GM12865 (cell line): ENCODE measurements around the gene DNAJC10.
"Not testable (repeated sequence)": the region's sequence is repeated elsewhere in the genome, so short reads cannot be mapped to it uniquely, and the experiment has no call there.

ENCODE experiments used
- DNase-seq: peaks from one replicate; pipeline ENCODE4 v3.0.0; 2010; ENCODE audit warnings: low read depth
- H3K4me3 ChIP-seq: 2 replicates; pipeline ENCODE4 v1.5.1; 2011; ENCODE audit warnings: mild to moderate bottlenecking, low read depth, low read length, control low read depth
- TF ChIP-seq, protein P1 (sequence below): IDR thresholded peaks from 2 replicates; pipeline ENCODE4 v1.5.1; 2011; ENCODE audit warnings: low read length, control low read depth, low read depth, inconsistent platforms; ENCODE audit not compliant: insufficient read depth; ENCODE audit errors: missing control alignments

Gene DNAJC10

DNA sequence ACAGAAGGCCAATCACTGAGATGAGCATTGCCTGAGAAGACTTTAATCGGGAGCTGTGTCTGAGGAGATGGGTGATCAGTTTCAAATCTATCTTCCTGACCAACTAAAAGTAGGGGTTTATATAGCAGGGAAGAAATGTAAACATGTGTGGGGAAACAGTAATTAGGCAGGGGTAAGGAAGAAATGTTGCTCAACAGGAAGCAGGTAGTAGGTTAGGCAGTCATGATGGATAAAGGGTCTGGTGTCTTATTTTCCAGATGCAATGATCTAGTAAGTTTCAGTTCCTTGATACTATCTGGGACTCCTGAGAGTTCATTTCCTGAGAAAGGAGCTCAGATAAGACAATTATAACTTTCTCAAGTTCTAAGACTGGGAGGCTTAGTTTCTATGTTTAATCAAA lies 33.8 kb upstream of the DNAJC10 start:
- DNase-seq: no peak
- TF ChIP-seq, protein P1, sequence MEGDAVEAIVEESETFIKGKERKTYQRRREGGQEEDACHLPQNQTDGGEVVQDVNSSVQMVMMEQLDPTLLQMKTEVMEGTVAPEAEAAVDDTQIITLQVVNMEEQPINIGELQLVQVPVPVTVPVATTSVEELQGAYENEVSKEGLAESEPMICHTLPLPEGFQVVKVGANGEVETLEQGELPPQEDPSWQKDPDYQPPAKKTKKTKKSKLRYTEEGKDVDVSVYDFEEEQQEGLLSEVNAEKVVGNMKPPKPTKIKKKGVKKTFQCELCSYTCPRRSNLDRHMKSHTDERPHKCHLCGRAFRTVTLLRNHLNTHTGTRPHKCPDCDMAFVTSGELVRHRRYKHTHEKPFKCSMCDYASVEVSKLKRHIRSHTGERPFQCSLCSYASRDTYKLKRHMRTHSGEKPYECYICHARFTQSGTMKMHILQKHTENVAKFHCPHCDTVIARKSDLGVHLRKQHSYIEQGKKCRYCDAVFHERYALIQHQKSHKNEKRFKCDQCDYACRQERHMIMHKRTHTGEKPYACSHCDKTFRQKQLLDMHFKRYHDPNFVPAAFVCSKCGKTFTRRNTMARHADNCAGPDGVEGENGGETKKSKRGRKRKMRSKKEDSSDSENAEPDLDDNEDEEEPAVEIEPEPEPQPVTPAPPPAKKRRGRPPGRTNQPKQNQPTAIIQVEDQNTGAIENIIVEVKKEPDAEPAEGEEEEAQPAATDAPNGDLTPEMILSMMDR: no peak
- H3K4me3 ChIP-seq: no peak overlapping the region

DNA sequence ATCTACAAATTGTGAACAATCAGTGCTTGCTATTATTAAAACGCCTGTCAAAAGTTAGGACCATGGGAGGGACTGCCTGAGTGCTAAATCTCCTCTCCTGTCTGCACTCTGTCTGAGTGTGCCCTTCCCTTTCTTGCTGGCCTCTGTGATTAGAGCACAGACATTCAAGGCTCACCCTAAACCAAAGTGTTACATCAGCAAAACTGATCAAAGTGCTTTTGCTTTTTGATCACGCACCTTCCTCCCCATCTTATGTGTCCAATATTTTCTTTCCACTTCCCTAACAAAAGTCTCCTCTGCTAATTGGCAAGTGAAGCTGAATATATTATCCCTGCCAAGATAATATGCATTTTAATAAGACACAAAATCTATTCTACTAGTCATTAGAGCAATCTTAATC lies 30.5 kb upstream of the DNAJC10 start:
- TF ChIP-seq, protein P1: no peak
- H3K4me3 ChIP-seq: no peak overlapping the region
- no peak for DNase-seq

DNA sequence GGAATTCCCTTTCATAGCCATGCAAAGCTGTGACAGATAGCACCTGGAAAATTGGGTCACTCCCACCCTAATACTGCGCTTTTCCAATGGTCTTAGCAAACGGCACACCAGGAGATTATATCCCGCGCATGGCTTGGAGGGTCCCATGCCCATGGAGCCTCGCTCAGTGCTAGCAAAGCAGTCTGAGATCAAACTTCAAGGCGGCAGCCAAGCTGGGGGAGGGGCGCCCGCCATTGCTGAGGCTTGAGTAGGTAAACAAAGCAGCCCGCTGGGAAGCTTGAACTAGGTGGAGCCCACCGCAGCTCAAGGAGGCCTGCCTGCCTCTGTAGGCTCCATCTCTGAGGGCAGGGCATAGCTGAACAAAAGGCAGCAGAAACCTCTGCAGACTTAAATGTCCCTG lies 29.3 kb upstream of the DNAJC10 start:
- H3K4me3 ChIP-seq, DNase-seq: not testable (repeated sequence)

DNA sequence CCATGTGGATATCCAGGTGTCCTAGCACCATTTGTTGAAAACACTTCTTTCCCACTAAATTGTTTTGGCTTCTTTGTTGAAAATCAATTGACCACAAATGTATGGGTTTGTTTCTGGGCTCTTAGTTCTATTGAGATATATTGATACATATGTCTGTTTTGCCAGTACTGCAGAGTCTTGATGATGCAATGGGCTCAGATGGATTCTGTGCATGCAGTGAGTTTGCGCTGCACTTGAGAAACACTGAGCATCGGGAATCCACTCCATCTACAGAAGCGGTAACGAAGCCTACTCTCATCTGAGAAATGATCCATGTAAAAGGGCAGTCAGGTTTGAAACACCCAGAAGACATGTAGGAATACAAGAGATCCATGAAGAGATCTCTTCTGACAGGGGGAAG lies 21.9 kb upstream of the DNAJC10 start:
- TF ChIP-seq, protein P1: no peak
- H3K4me3 ChIP-seq: no peak overlapping the region
- DNase-seq: no peak

DNA sequence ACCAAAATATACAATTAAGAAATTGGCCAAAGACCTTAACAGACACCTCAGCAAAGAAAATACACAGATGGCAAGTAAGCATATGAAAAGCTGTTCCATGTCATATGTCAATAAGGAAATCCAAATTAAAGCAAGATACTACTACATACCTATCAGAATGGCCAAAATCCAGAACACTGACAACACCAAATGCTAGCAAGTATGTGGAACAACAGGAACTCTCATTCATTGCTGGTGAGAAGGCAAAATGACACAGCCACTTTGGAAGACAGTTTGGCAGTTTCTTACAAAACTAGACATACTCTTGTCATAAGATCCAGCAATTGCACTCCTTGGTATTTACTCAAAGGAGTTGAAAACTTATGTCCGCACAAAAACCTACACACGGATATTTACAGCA lies 20.3 kb upstream of the DNAJC10 start:
- TF ChIP-seq, protein P1: no peak
- no peak overlapping the region for H3K4me3 ChIP-seq
- no peak for DNase-seq

DNA sequence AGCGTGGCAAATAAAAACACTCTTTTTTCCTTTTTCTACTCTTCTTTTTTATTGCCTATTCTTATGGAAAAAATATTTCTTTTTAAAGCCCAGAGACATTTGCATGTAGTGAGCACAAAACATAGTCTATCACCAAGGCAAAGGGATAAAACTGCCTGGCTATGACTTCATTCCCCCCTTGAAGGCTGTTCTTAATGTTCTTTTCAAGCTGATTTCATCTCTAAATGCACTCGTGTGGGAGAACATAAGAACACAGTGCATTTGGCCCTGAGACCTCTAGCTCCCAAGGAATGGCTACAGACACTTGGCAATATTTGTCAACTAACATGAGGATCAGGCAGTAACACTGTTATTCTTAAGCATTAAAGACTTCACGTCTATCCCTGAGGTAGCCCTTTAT lies 17.4 kb upstream of the DNAJC10 start:
- TF ChIP-seq, protein P1: no peak
- H3K4me3 ChIP-seq: no peak overlapping the region
- DNase-seq: no peak

DNA sequence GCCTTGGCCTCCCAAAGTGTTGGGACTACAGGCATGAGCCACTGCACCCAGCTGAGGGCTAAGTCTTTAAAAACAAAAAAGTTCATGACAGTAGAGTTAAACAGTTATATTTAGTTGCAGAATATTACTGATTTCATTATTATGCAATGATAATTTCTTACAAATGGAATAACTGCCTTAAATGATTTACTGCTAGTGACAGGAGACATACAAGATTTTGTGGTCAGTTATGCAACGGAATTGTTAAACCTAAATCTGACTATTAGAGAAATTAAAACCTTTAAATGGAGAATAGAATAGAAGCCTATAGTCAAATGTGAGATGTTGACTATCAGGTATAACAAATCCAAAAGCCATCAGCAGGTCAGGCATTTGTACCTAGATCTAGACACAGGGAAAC lies 10.3 kb upstream of the DNAJC10 start:
- TF ChIP-seq, protein P1: no peak
- H3K4me3 ChIP-seq: no peak overlapping the region
- no peak for DNase-seq

DNA sequence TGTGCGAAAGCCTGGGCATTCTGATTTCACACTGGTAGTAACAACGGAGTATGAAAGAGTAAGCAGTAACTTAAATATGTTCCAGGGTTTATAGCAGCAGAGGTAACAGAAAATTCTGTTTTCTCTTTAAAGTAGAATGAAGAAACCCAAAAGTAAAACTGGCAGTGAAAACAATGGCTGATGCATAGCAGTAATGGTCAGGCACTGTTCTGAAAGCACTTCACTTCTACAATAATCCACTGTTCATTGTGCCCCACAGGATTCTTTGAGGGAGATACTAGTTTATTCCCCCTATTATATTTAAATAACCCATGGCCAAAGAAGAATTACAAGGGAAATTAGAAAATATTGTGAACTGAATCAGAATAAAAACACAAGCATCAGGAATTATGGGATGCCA lies 9.3 kb upstream of the DNAJC10 start:
- no peak for DNase-seq
- no peak overlapping the region for H3K4me3 ChIP-seq
- TF ChIP-seq, protein P1: no peak
